Small intestine (tissue), 16 donors: Measurements from ENCODE around the gene KLHL15. TPM values are rescaled to one million over a fixed set of nuclear protein-coding genes. Genes with fewer than 3 reads are reported as not detected.
"Not testable (repeated sequence)": the region's sequence is repeated elsewhere in the genome, so short reads cannot be mapped to it uniquely, and the experiment has no call there.

Experiments used
- DNase-seq, 2 donors: peaks; one replicate each; pipeline versions ENCODE4 v3.0.0 to v3.0.0-alpha.2; 2013
- FAIRE-seq: peaks from 2 replicates; lab custom pipeline; 2012; peaks lifted over from hg19 to GRCh38; lab: Jason Lieb, UNC
- H3K27ac ChIP-seq, 3 donors: one replicate each; pipeline ENCODE4 v1.5.1; 2013; ENCODE audit warnings: low read length in 2 of 3, mild to moderate bottlenecking in 2 of 3, control low read depth in 1 of 3, inconsistent platforms in 1 of 3, low read depth in 1 of 3, moderate library complexity in 1 of 3
- H3K27me3 ChIP-seq, 3 donors: one replicate each; pipeline ENCODE4 v1.6.1; 2013; ENCODE audit warnings: low read length in 3 of 3, inconsistent platforms in 1 of 3; ENCODE audit not compliant: control insufficient read depth in 3 of 3, insufficient read depth in 3 of 3
- H3K36me3 ChIP-seq, 3 donors: one replicate each; pipeline ENCODE4 v1.6.1; 2013; ENCODE audit warnings: low read length in 3 of 3, inconsistent platforms in 1 of 3, low read depth in 1 of 3, mild to moderate bottlenecking in 1 of 3, moderate library complexity in 1 of 3; ENCODE audit not compliant: control insufficient read depth in 3 of 3, insufficient read depth in 2 of 3
- H3K4me1 ChIP-seq, 3 donors: one replicate each; pipeline ENCODE4 v1.6.1; 2013; ENCODE audit warnings: low read length in 2 of 3, inconsistent platforms in 1 of 3, low read depth in 1 of 3, mild to moderate bottlenecking in 1 of 3, moderate library complexity in 1 of 3; ENCODE audit not compliant: control insufficient read depth in 3 of 3, insufficient read depth in 2 of 3
- H3K4me3 ChIP-seq, 3 donors: one replicate each; pipeline ENCODE4 v1.5.1; 2013; ENCODE audit warnings: low read length in 3 of 3, control low read depth in 1 of 3, inconsistent platforms in 1 of 3, low read depth in 1 of 3, mild to moderate bottlenecking in 1 of 3, moderate library complexity in 1 of 3
- H3K9me3 ChIP-seq, 2 donors: one replicate each; pipeline ENCODE4 v1.6.1; 2013; ENCODE audit warnings: low read depth in 1 of 2, low read length in 1 of 2; ENCODE audit not compliant: control insufficient read depth in 2 of 2, insufficient read depth in 1 of 2
- WGBS, 3 donors: extraction: QIAGEN DNeasy Blood & Tissue Kit; methylation state at CpG; one replicate each; pipeline ENCODE4 v1.1.7; 2013; 5-methylcytosine and 5-hydroxymethylcytosine counted together
- long read RNA-seq, 10 donors: transcript quantifications; one replicate each; lab custom pipeline, GENCODE V29; 2026
- polyA plus RNA-seq, 4 donors: library from polyadenylated mRNA; stranded (reverse) in 3 of 4; unstranded in 1 of 4; fragments of 200-250 nt in 3 of 4; fragments of 120-200 nt in 1 of 4; gene quantifications; one replicate each; pipeline versions ENCODE4 v1.2.1 to v1.2.3, GENCODE V29; 2013
- donor health status: healthy with polysubstance abuse.
- donor health status: control.
- donor health status: control.
- donor health status: Bipolar disorder and iron deficiency.
- donor health status: healthy.

KLHL15 gene
- polyA plus RNA-seq, result 10 to 100 TPM in 1 of 4 donors, 1 to 10 TPM in 2, under 1 TPM in 1; 0.81 to 14.2 (median 1.9) TPM
- long read RNA-seq, donor 1, partial matches to known transcripts, result 24 of 24 reads
- long read RNA-seq, donor 1, other reads (novel, unspliced or antisense), result 0 of 24 reads
- long read RNA-seq, donor 2, result 0 reads
- long read RNA-seq, donor 3, result 0 reads
- long read RNA-seq, donor 4, result 0 reads
- long read RNA-seq, donor 5, partial matches to known transcripts, result 121 of 121 reads
- long read RNA-seq, donor 5, other reads (novel, unspliced or antisense), result 0 of 121 reads
- long read RNA-seq, donor 6, result 0 reads
- long read RNA-seq, donor 7, partial matches to known transcripts, result 191 of 191 reads
- long read RNA-seq, donor 7, other reads (novel, unspliced or antisense), result 0 of 191 reads
- long read RNA-seq, donor 8, result 0 reads
- long read RNA-seq, donor 9, result 0 reads
- long read RNA-seq, donor 10, result 0 reads

- DNase-seq (no peak), FAIRE-seq (no peak)
- peaks cover 0 to 4% (median 0%) of the 10 kb centered on the region in 3 donors for H3K36me3 ChIP-seq
- H3K4me1 ChIP-seq, result no peaks in the 10 kb centered on the region
- H3K9me3 ChIP-seq, result no peaks in the 10 kb centered on the region
- peak within 1 kb of the TSS; percentile 85 to 99 (median 95) for H3K27ac ChIP-seq
- peak within 1 kb of the TSS in 2 of 3 donors; percentile 78 to 81 for H3K4me3 ChIP-seq
- no peaks in the 10 kb centered on the region for H3K27me3 ChIP-seq
- WGBS, 3 donors, result 70 to 89% (median 83%) methylated on average over 7 of the region's 7 CpGs
Measured at GRCh38 chrX:24027086-24027485, at the start of gene KLHL15. Gene KLHL15 (minus strand): TSS chrX:24027186. CDS start chrX:24006693, 20,493 bp downstream.

- DNase-seq (no peak), FAIRE-seq (no peak)
- Histone ChIP-seq H3K4me3 (no peak overlapping the region), H3K4me1 (no peaks in the 10 kb centered on the region), H3K36me3 (peaks cover 4 to 38% (median 14%) of the 10 kb centered on the region in 3 donors), H3K27ac (no peak overlapping the region), H3K27me3 (no peaks in the 10 kb centered on the region), H3K9me3 (no peaks in the 10 kb centered on the region)
- 80 to 86% (median 82%) methylated on average over 9 of the region's 9 CpGs for WGBS, 3 donors
Measured at GRCh38 chrX:24069877-24070276, 42.9 kb upstream of the KLHL15 start.

- H3K4me1 ChIP-seq, result no peaks in the 10 kb centered on the region
- peaks cover 0 to 38% (median 14%) of the 10 kb centered on the region in 3 donors for H3K36me3 ChIP-seq
- no peaks in the 10 kb centered on the region for H3K9me3 ChIP-seq
- WGBS, 3 donors, result 79 to 88% (median 84%) methylated on average over 6 of the region's 6 CpGs
- H3K4me3 ChIP-seq, result no peak overlapping the region
- H3K27me3 ChIP-seq, result no peaks in the 10 kb centered on the region
- no peak overlapping the region for H3K27ac ChIP-seq
- FAIRE-seq (no peak), DNase-seq (peak in 1 of 2 donors; percentile 3)
Measured at GRCh38 chrX:24063488-24063887, 36.5 kb upstream of the KLHL15 start.

GRCh38 chrX:24055043-24055356, 28.0 kb upstream of the KLHL15 start:
- WGBS, 3 donors, result 0 to 3% (median 1%) methylated on average over 9 to 14 of the region's 14 CpGs
- Histone ChIP-seq H3K9me3 (no peaks in the 10 kb centered on the region), H3K27ac (peak overlapping the region; percentile 56 to 99 (median 96)), H3K27me3 (no peaks in the 10 kb centered on the region), H3K36me3 (peaks cover 0 to 13% (median 2%) of the 10 kb centered on the region in 3 donors), H3K4me3 (peak overlapping the region in 2 of 3 donors; percentile 56 to 75), H3K4me1 (peaks cover 0 to 3% (median 0%) of the 10 kb centered on the region in 3 donors)
- FAIRE-seq (no peak), DNase-seq (no peak)

- WGBS, 3 donors, result 0 to 2% (median 1%) methylated on average over 49 to 57 of the region's 57 CpGs
- H3K4me1 ChIP-seq, result peaks cover 0 to 3% (median 0%) of the 10 kb centered on the region in 3 donors
- peak within 1 kb of the TSS in 2 of 3 donors; percentile 56 to 75 for H3K4me3 ChIP-seq
- peaks cover 0 to 11% (median 2%) of the 10 kb centered on the region in 3 donors for H3K36me3 ChIP-seq
- no peaks in the 10 kb centered on the region for H3K27me3 ChIP-seq
- peak within 1 kb of the TSS; percentile 56 to 99 (median 96) for H3K27ac ChIP-seq
- DNase-seq, result peak; percentile 92
- FAIRE-seq, result no peak
- H3K9me3 ChIP-seq, result no peaks in the 10 kb centered on the region
Measured at GRCh38 chrX:24054182-24055042, 27.4 kb upstream of the KLHL15 start, which contains the start of gene EIF2S3. Gene EIF2S3 (plus strand): TSS chrX:24054956. CDS start chrX:24054969, 13 bp downstream.

- not testable (repeated sequence) for H3K27ac ChIP-seq, H3K9me3 ChIP-seq, H3K4me1 ChIP-seq, H3K27me3 ChIP-seq, H3K4me3 ChIP-seq, FAIRE-seq, H3K36me3 ChIP-seq
- 62 to 79% (median 75%) methylated on average over 15 to 26 of the region's 26 CpGs for WGBS, 3 donors
- peak in 1 of 2 donors; percentile 44 for DNase-seq
Measured at GRCh38 chrX:24050522-24051318, 23.7 kb upstream of the KLHL15 start.

- not testable (repeated sequence) for H3K4me1 ChIP-seq, FAIRE-seq
Measured at GRCh38 chrX:24049643-24050042, 22.7 kb upstream of the KLHL15 start.

More at GRCh38 chrX:24049643-24050042, 22.7 kb upstream of the KLHL15 start:
- not testable (repeated sequence) for H3K27ac ChIP-seq, H3K9me3 ChIP-seq, H3K4me3 ChIP-seq, H3K36me3 ChIP-seq, H3K27me3 ChIP-seq, DNase-seq
- 95 to 100% methylated on average over 6 to 24 of the region's 24 CpGs; no CpG with 5 or more reads in 1 of the 3 donors for WGBS, 3 donors
